Posterior cingulate gyrus (tissue), 11 donors: ENCODE measurements around the gene ZFYVE9.
"Not testable (repeated sequence)": the region's sequence is repeated elsewhere in the genome, so short reads cannot be mapped to it uniquely, and the experiment has no call there.

Experiments
- DNase-seq, 10 donors: peaks; one replicate each; pipeline versions ENCODE4 v3.0.0 to v3.0.0-alpha.2; 2020 to 2021; ENCODE audit warnings: mixed read lengths in 3 of 10
- intact Hi-C: fragments of 100-400 bp; cut with DNase I; formaldehyde crosslinking; loops from one replicate; pipeline ENCODE4 v1.15.1; 2023

ZFYVE9 gene

DNA sequence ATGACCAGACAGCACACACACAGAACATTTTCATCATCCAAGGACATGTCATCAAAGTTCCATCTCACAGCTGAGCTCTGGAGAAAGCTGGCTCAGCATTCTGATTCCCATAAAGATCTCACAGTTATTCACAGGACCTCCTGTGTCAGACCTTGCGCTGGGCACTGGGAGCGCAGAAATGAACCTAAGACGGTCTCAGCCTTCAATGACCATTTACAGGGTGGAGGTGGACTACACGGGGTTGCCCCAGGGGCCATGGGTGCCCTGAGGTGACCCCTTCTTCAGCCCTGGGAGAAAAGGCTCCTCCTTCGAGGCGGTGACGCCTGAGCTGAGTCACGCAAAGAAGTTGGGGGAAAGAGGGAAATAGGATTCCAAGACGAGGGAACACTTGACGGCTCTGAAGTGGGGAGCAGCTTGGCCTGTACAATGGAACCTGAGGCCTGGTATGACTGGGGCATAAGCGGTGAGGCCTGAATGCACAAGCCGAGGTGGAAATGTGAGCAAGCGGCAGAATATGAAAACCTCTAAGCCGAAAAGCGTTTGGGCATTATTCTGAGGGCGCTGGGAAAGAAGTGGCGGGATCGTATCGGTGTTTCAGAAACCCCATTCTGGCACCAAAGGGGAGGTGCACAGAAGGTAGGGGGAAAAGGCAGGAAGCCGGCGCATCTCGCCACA, 223.3 kb downstream of the ZFYVE9 start:
- intact Hi-C loops = loop anchor here (5.0 to 10.0 kb wide), 2 partner anchors 223 to 330 kb away; partner anchors contain the start of genes COA7 and ZFYVE9
- DNase-seq = peak in 5 of 10 donors; percentile 19 to 90 (median 51)

DNA sequence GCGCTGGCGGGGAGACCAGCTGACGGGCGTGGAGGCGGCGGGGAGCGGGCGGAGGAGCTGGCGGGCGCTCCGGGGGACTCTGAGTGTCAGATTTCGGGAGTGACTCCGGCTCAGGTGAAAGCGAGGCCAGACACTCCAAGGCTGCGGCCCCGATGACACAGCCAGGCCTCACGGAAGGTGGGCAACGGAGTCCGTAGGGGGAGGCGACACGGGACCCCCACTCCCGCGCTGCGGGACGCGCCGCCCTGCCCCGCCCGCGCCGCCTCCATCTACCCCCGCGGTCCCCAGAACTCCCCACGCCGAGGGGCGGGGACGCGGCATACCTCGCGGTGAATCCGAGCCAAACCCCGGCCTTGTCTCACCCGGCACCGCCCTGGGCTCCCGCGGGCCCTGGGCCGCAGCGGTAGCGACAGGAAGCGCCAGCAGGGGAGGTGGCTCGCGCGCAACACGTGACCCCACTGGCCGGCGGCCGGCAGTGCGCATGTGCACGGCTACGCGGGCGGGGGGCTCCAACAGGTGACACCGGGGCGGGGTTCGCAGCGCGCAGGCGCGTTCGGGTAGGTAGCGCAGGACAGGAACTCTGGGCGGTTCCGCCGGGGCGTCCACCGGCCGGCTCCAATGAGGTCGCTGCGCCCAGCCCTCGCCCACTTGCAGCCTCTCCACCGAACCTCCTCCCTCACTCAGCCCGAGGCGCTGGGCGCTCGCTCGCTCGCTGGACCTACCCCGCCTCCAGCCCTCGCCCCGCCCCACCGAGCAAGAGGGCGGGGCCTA, 224.0 kb downstream of the ZFYVE9 start, which contains the start of gene CC2D1B:
Gene CC2D1B, minus strand, starts transcription at position 460 of the 771 bp plus-strand sequence. CDS start 1,585 bp downstream, outside the sequence.
- intact Hi-C loops = loop anchor here (1.0 to 10.0 kb wide), 3 partner anchors 38 to 329 kb away; partner anchors contain the start of genes COA7, ORC1, PRPF38A and ZFYVE9
- peak; percentile 89 to 99 (median 94) for DNase-seq

DNA sequence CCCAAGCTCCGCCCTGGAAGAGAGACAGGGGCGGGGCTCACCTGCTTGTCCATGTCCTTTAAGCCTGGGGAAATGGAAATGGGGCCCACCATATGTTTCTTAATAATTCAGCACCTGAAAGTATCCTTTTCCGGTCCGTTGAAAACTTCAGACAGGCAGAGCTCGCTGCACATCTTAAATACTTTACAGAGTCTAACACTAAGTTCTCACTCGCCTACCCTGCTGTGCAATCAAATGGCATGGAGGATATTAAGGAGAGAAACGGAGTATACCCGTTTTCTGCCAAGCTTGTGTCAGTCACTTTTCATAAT, 224.6 kb downstream of the ZFYVE9 start:
- intact Hi-C loops = loop anchor here (1.0 to 10.0 kb wide), 3 partner anchors 38 to 328 kb away; partner anchors contain the start of genes COA7, ORC1, PRPF38A and ZFYVE9
- DNase-seq = no peak

DNA sequence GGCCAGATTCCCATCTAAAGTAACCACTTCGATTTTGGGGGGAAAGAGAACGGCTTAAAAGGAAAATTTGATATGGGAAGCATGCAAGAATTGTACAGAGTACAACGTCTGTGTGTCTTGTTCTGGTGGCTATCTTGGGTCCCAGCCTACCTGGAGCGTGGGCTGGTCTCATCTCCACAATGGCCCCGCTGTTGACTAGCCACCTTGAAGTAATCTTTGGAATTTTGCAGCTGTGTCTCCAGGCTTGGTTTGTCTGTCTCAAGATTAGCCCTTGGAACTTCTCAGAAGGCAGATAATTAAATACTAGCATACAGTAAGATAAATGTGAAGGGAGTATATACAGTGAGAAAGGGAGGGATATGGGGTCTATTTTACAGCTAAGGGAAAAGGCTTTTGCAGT, 225.4 kb downstream of the ZFYVE9 start:
- DNase-seq = no peak
- intact Hi-C loops = loop anchor here (5.0 to 10.0 kb wide), 2 partner anchors 225 to 328 kb away; partner anchors contain the start of genes COA7 and ZFYVE9

DNA sequence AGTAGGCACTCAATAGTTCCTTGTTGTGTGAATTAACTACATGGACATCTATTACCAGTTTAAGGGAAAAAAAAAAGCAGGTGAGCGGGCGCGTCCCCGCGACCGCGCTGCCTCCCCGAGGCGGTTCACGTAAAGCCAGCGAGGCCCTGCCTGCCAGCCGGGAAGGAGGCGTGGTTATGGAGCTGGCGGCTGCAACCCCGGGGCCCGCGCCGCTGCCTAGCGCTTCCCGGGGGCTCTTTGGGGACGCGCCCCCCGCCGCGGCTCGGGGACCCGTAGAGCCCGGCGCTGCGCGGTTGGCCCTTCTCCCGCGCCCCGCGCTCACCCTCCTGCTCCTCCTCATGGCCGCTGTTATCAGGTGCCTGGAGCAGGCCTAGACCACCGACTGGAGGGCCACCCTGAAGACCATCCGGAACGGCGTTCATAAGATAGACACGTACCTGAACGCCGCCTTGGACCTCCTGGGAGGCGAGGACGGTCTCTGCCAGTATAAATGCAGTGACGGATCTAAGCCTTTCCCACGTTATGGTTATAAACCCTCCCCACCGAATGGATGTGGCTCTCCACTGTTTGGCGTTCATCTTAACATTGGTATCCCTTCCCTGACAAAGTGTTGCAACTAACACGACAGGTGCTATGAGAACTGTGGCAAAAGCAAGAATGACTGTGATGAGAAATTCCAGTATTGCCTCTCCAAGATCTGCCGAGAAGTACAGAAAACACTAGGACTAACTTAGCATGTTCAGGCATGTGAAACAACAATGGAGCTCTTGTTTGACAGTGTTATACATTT, 226.7 kb downstream of the ZFYVE9 start:
- DNase-seq = peak in 8 of 10 donors; percentile 43 to 93 (median 60)
- intact Hi-C loops = loop anchor here (5.0 to 10.0 kb wide), 2 partner anchors 226 to 326 kb away; partner anchors contain the start of genes COA7 and ZFYVE9

DNA sequence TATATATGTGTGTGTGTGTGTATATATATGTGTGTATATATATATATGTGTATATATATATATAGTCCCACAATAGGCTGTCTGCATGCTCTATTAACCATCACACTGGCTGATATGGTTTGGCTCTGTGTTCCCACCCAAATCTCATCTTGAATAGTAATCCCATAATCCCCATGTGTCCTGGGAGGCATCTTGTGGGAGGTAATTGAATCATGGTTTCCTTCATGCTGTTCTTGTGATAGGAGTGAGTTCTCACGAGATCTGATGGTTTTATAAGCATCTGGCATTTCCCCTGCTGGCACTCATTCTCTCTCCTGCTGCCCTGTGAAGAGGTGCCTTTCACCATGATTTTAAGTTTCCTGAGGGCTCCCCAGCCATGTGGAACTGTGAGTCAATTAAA, 228.0 kb downstream of the ZFYVE9 start:
- intact Hi-C loops = loop anchor here (5.0 to 10.0 kb wide), 2 partner anchors 228 to 325 kb away; partner anchors contain the start of genes COA7 and ZFYVE9
- DNase-seq = not testable (repeated sequence)

DNA sequence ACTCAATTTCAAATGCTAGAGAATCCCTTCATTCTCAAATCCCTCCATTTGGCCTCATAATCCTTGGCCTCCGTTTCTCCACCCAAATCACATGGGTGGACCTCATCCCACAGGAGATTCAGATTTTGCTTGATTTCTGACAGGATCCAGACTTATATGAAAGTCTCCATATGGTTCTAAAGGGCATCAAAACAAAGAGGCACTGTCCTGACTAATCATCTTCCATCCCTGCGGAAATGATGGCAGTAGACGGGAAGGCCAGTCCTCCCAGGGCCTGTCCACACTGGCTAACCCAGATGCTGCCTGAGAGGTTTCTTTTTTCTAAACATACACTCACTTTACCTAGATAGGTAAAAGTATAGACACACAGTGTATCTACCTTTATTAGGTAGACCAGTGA, 243.5 kb downstream of the ZFYVE9 start:
- intact Hi-C loops = no loop called here
- no peak for DNase-seq

DNA sequence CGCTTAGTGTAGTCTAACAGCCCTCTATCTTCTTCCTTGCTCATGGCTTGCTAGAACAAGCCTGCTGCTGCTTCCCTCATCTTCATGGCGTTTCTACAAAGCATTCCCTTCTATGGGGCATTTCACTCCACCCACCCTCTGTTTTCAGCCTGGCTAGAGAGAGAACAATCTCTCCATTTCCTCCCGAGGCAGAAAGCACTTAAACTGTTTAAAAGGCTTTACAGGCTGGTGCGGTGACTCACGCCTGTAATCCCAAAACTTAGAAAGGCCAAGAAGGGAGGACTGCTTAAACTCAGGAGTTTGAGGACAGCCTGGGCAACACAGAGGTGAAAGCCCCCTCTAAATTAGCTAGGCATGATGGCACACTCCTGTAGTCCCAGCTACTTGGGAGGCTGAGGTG, 244.6 kb downstream of the ZFYVE9 start:
- no peak for DNase-seq
- intact Hi-C loops = no loop called here

DNA sequence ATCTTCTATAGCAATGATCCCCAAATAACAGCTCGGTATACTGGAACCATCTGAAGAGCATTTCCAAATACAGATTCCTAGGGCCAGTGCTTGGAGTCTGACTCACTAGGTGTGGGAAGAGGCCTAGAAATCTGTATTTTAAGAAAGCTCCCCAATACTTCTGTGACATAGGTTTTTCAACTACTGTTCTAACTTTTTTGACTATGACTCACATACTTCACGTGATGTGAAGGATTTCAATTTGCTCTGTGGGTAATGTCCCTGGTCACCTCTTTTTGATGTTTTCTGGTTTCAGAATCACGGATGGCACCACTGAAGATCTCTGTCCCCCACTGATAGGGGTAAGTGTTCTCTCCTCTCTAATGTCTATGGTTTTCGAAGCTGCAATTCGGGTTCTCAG, 251.3 kb downstream of the ZFYVE9 start:
- DNase-seq = no peak
- intact Hi-C loops = no loop called here
